Loucy (cell line): Measurements from ENCODE around the gene CYB5A.

Experiments used
- H2AFZ ChIP-seq: fragments of 200-600 bp; sonication (generic); 2 replicates; pipeline ENCODE4 v1.6.0; 2016; ENCODE audit warnings: antibody characterized with exemption, mild to moderate bottlenecking, low read length, moderate library complexity
- H3F3A ChIP-seq: fragments of 200-600 bp; 2 replicates; pipeline ENCODE4 v1.6.0; 2016; ENCODE audit warnings: antibody characterized with exemption, low read depth, mild to moderate bottlenecking
- H3K27me3 ChIP-seq: fragments of 200-600 bp; sonication (generic); 2 replicates; pipeline ENCODE4 v1.6.1; 2014; ENCODE audit warnings: low read length, mild to moderate bottlenecking; ENCODE audit not compliant: insufficient read depth, poor library complexity, severe bottlenecking
- H3K36me3 ChIP-seq: fragments of 200-600 bp; sonication (generic); 2 replicates; pipeline ENCODE4 v1.6.1; 2016; ENCODE audit warnings: low read length; ENCODE audit not compliant: insufficient read depth
- H3K4me1 ChIP-seq: fragments of 200-600 bp; sonication (generic); 2 replicates; pipeline ENCODE4 v1.5.1; 2014; ENCODE audit warnings: low read length, mild to moderate bottlenecking; ENCODE audit not compliant: insufficient read depth, poor library complexity, severe bottlenecking
- H3K4me2 ChIP-seq: fragments of 200-600 bp; sonication (generic); 2 replicates; pipeline ENCODE4 v1.6.0; 2014; ENCODE audit warnings: antibody characterized with exemption, low read length, low read depth, mild to moderate bottlenecking; ENCODE audit not compliant: poor library complexity, severe bottlenecking
- H3K4me3 ChIP-seq: fragments of 200-600 bp; sonication (generic); 2 replicates; pipeline ENCODE4 v1.5.1; 2014; ENCODE audit warnings: low read length, mild to moderate bottlenecking, mixed read lengths; ENCODE audit not compliant: poor library complexity, severe bottlenecking
- H3K79me2 ChIP-seq: fragments of 200-600 bp; sonication (generic); 2 replicates; pipeline ENCODE4 v1.6.1; 2014; ENCODE audit warnings: low read length; ENCODE audit not compliant: insufficient read depth
- H3K9ac ChIP-seq: fragments of 200-600 bp; sonication (generic); 2 replicates; pipeline ENCODE4 v1.6.0; 2014; ENCODE audit warnings: mild to moderate bottlenecking, low read depth, low read length, moderate library complexity; ENCODE audit not compliant: poor library complexity, severe bottlenecking
- H3K9me2 ChIP-seq: fragments of 200-600 bp; sonication (generic); replicated peaks from 2 replicates; pipeline ENCODE4 v1.6.1; 2016; ENCODE audit warnings: low read depth, low read length, mixed read lengths
- H3K9me3 ChIP-seq: fragments of 200-600 bp; sonication (generic); 2 replicates; pipeline ENCODE4 v1.6.1; 2014; ENCODE audit warnings: mild to moderate bottlenecking, antibody characterized with exemption, low read length, low read depth; ENCODE audit not compliant: insufficient read depth
- H4K20me1 ChIP-seq: fragments of 200-600 bp; sonication (generic); 2 replicates; pipeline ENCODE4 v1.6.0; 2014; ENCODE audit warnings: antibody characterized with exemption, low read length, mild to moderate bottlenecking; ENCODE audit not compliant: insufficient read depth, poor library complexity, severe bottlenecking
- CTCF ChIP-seq: fragments of 200-600 bp; sonication (generic); conservative IDR thresholded peaks from 2 replicates; pipeline ENCODE4 v1.5.1; 2014; ENCODE audit warnings: mild to moderate bottlenecking, antibody characterized with exemption, low read length
- EZH2phosphoT487 ChIP-seq: fragments of 200-600 bp; IDR thresholded peaks from 2 replicates; pipeline ENCODE4 v1.6.1; 2018; ENCODE audit warnings: antibody characterized with exemption, mild to moderate bottlenecking, moderate library complexity, borderline replicate concordance

Gene CYB5A

GRCh38 chr18:74278058-74278457, 13.7 kb downstream of the CYB5A start:
- peaks cover 29% of the 10 kb centered on the region; the same call in 1 of the 2 replicates for H3K79me2 ChIP-seq
- no peaks in the 10 kb centered on the region for H3F3A ChIP-seq
- H3K27me3 ChIP-seq: no peaks in the 10 kb centered on the region
- H3K4me3 ChIP-seq: no peak overlapping the region
- no peaks in the 10 kb centered on the region for H3K9me2 ChIP-seq
- H3K9ac ChIP-seq: no peak overlapping the region
- no peak overlapping the region for H2AFZ ChIP-seq
- H4K20me1 ChIP-seq: no peaks in the 10 kb centered on the region
- no peaks in the 10 kb centered on the region for H3K9me3 ChIP-seq
- TF ChIP-seq CTCF: no peak
- no peak for TF ChIP-seq EZH2phosphoT487
- peaks cover 17% of the 10 kb centered on the region for H3K4me1 ChIP-seq
- H3K4me2 ChIP-seq: no peak overlapping the region
- no peaks in the 10 kb centered on the region for H3K36me3 ChIP-seq

- Histone ChIP-seq H3K9me2 (no peaks in the 10 kb centered on the region), H2AFZ (no peak overlapping the region), H3K36me3 (no peaks in the 10 kb centered on the region), H4K20me1 (no peaks in the 10 kb centered on the region), H3K4me3 (no peak overlapping the region), H3K79me2 (peaks cover 23% of the 10 kb centered on the region; the same call in 1 of the 2 replicates), H3K9ac (no peak overlapping the region), H3K4me2 (no peak overlapping the region), H3K4me1 (peaks cover 10% of the 10 kb centered on the region), H3K27me3 (no peaks in the 10 kb centered on the region), H3K9me3 (no peaks in the 10 kb centered on the region), H3F3A (no peaks in the 10 kb centered on the region)
- TF ChIP-seq CTCF (no peak), EZH2phosphoT487 (no peak)
Observed at GRCh38 chr18:74277296-74277695, 14.5 kb downstream of the CYB5A start.

- H3K9me2 ChIP-seq: no peaks in the 10 kb centered on the region
- H3F3A ChIP-seq: no peaks in the 10 kb centered on the region
- no peaks in the 10 kb centered on the region for H3K9me3 ChIP-seq
- no peak overlapping the region for H3K9ac ChIP-seq
- H3K4me1 ChIP-seq: peaks cover 4% of the 10 kb centered on the region
- H3K4me3 ChIP-seq: no peak overlapping the region
- H3K27me3 ChIP-seq: no peaks in the 10 kb centered on the region
- H3K79me2 ChIP-seq: peaks cover 18% of the 10 kb centered on the region; the same call in 1 of the 2 replicates
- H3K36me3 ChIP-seq: no peaks in the 10 kb centered on the region
- TF ChIP-seq EZH2phosphoT487 (no peak), CTCF (no peak)
- H4K20me1 ChIP-seq: no peaks in the 10 kb centered on the region
- H3K4me2 ChIP-seq: no peak overlapping the region
- H2AFZ ChIP-seq: no peak overlapping the region
Observed at GRCh38 chr18:74276609-74277008, 15.2 kb downstream of the CYB5A start.
